Smooth muscle cell (in vitro differentiated cells): ENCODE results near the gene SERPINB5. TPM values are rescaled to one million over a fixed set of nuclear protein-coding genes. Genes with fewer than 3 reads are reported as not detected.

Experiments used
- DNase-seq: peaks from one replicate; lab custom pipeline; 2025; ENCODE audit not compliant: unreplicated experiment; lab: John Stamatoyannopoulos, UW
- H2AFZ ChIP-seq: fragments of 200-600 bp; sonication (generic); 2 replicates; pipeline ENCODE4 v1.6.0; 2016; ENCODE audit warnings: antibody characterized with exemption, low read depth, mild to moderate bottlenecking
- H3F3A ChIP-seq: fragments of 200-600 bp; sonication (generic); 2 replicates; pipeline ENCODE4 v1.6.0; 2017; ENCODE audit warnings: antibody characterized with exemption, low read depth
- H3K27ac ChIP-seq: fragments of 200-600 bp; sonication (generic); 2 replicates; pipeline ENCODE4 v1.5.1; 2016; ENCODE audit warnings: low read depth, mild to moderate bottlenecking
- H3K27me3 ChIP-seq: fragments of 200-600 bp; sonication (generic); 2 replicates; pipeline ENCODE4 v1.6.1; 2016; ENCODE audit warnings: low read depth, mild to moderate bottlenecking
- H3K36me3 ChIP-seq: fragments of 200-600 bp; sonication (generic); 2 replicates; pipeline ENCODE4 v1.5.1; 2016; ENCODE audit warnings: low read depth
- H3K4me1 ChIP-seq: fragments of 200-600 bp; sonication (generic); 2 replicates; pipeline ENCODE4 v1.5.1; 2016; ENCODE audit warnings: low read depth
- H3K4me2 ChIP-seq: fragments of 200-600 bp; sonication (generic); 2 replicates; pipeline ENCODE4 v1.6.0; 2016; ENCODE audit warnings: mild to moderate bottlenecking
- H3K4me3 ChIP-seq: fragments of 200-600 bp; sonication (generic); 2 replicates; pipeline ENCODE4 v1.5.1; 2016; ENCODE audit warnings: mild to moderate bottlenecking
- H3K79me2 ChIP-seq: fragments of 200-600 bp; sonication (generic); 2 replicates; pipeline ENCODE4 v1.6.0; 2016; ENCODE audit warnings: low read depth, mild to moderate bottlenecking
- H3K9ac ChIP-seq: fragments of 200-600 bp; sonication (generic); 2 replicates; pipeline ENCODE4 v1.6.0; 2016; ENCODE audit warnings: low read depth
- H3K9me3 ChIP-seq: fragments of 200-600 bp; sonication (generic); replicated peaks from 2 replicates; pipeline ENCODE4 v1.5.1; 2016; ENCODE audit warnings: low read depth
- H4K20me1 ChIP-seq: fragments of 200-600 bp; sonication (generic); 2 replicates; pipeline ENCODE4 v1.6.0; 2016; ENCODE audit warnings: low read depth
- CTCF ChIP-seq: fragments of 200-600 bp; sonication (generic); IDR thresholded peaks from 2 replicates; pipeline ENCODE4 v1.5.1; 2017; ENCODE audit warnings: borderline replicate concordance, mild to moderate bottlenecking, antibody characterized with exemption; ENCODE audit not compliant: insufficient read depth, poor library complexity, severe bottlenecking
- WGBS: methylation state at CpG from one replicate; pipeline ENCODE4 v1.1.7; 2016; ENCODE audit warnings: low lambda C conversion rate; 5-methylcytosine and 5-hydroxymethylcytosine counted together
- polyA plus RNA-seq: library from polyadenylated mRNA; unstranded; fragments of >200 nt; fragmentation: Nextera tagmentation; extraction: Ambion mirVana; gene quantifications from 2 replicates; pipeline ENCODE4 v1.2.1, GENCODE V29; 2016
- total RNA-seq: library from RNA; depleted of rRNA; stranded (reverse); fragments of >200 nt; gene quantifications from 2 replicates; pipeline ENCODE4 v1.2.3, GENCODE V29; 2014

SERPINB5 gene
- total and polyA plus RNA-seq, 2 experiments from 2014 or later = 7.6 to 26.8 TPM

GRCh38 chr18:63551769-63552168 is 75.0 kb downstream of the SERPINB5 start:
- TF ChIP-seq CTCF = no peak
- Histone ChIP-seq H3K36me3 (no peaks in the 10 kb centered on the region), H3K79me2 (no peaks in the 10 kb centered on the region), H3K4me1 (peaks cover 3% of the 10 kb centered on the region), H3F3A (peaks cover 9% of the 10 kb centered on the region), H3K9me3 (no peaks in the 10 kb centered on the region), H3K4me2 (no peak overlapping the region), H3K9ac (no peak overlapping the region), H3K27me3 (no peaks in the 10 kb centered on the region), H3K27ac (no peak overlapping the region), H3K4me3 (no peak overlapping the region), H2AFZ (no peak overlapping the region), H4K20me1 (no peaks in the 10 kb centered on the region)
- no peak for DNase-seq
- 86% methylated on average over 3 of the region's 3 CpGs for WGBS

- Histone ChIP-seq H3K4me2 (peak overlapping the region; percentile 60), H3K9me3 (no peaks in the 10 kb centered on the region), H3K9ac (no peak overlapping the region), H3F3A (peaks cover 9% of the 10 kb centered on the region), H3K79me2 (no peaks in the 10 kb centered on the region), H4K20me1 (no peaks in the 10 kb centered on the region), H3K4me1 (peaks cover 3% of the 10 kb centered on the region), H2AFZ (peak overlapping the region; percentile 1), H3K36me3 (no peaks in the 10 kb centered on the region), H3K4me3 (no peak overlapping the region), H3K27me3 (no peaks in the 10 kb centered on the region), H3K27ac (peak overlapping the region; percentile 62)
- 94% methylated on average over 2 of the region's 2 CpGs for WGBS
- no peak for DNase-seq
- no peak for TF ChIP-seq CTCF
These were observed 75.8 kb downstream of the SERPINB5 start for GRCh38 chr18:63552581-63552980.

DNA sequence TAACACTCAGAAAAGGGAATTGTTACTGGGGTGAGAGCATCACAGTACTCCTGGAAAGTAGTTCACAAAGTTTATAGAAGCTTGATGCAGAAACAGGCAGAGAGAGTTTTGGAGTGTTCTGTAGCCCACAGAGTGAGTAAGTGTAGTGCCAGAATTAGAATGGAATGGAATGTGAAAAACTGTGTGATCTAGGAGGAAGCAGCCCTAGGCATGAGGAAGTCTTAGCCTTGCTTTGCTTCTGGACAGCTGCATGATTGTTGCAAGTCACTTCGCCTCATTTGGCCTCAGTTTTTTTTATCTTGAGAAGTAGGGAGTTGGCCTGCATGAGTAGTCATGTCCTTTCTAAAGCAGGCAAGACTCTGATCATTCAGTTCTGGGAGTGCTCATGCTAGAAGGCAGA is 76.3 kb downstream of the SERPINB5 start:
- no peaks in the 10 kb centered on the region for H3K36me3 ChIP-seq
- H3K27me3 ChIP-seq = no peaks in the 10 kb centered on the region
- no peak overlapping the region for H3K4me3 ChIP-seq
- H3F3A ChIP-seq = peaks cover 9% of the 10 kb centered on the region
- TF ChIP-seq CTCF = no peak
- H3K4me2 ChIP-seq = peak overlapping the region; percentile 60
- WGBS = 0% methylated on average over 1 of the region's 1 CpG
- H3K4me1 ChIP-seq = peaks cover 3% of the 10 kb centered on the region
- no peaks in the 10 kb centered on the region for H3K9me3 ChIP-seq
- H3K27ac ChIP-seq = peak overlapping the region; percentile 62
- H3K79me2 ChIP-seq = no peaks in the 10 kb centered on the region
- no peak overlapping the region for H3K9ac ChIP-seq
- H4K20me1 ChIP-seq = no peaks in the 10 kb centered on the region
- H2AFZ ChIP-seq = peak overlapping the region; percentile 1
- no peak for DNase-seq

Other genes with a start within 250 kb of the SERPINB5 start
- 0.85 and 0.94 TPM in 2 replicates for gene BCL2, start 157.2 kb upstream of the SERPINB5 start, total RNA-seq
- gene BCL2, start 157.2 kb upstream of the SERPINB5 start, polyA plus RNA-seq = 0.50 TPM in 1 of 2 replicates, not detected in the other
- 33.3 and 34.5 TPM in 2 replicates for gene KDSR, start 109.8 kb upstream of the SERPINB5 start, total RNA-seq
- 39.2 and 47.4 TPM in 2 replicates for gene KDSR, start 109.8 kb upstream of the SERPINB5 start, polyA plus RNA-seq
- 37.4 and 41.5 TPM in 2 replicates for gene VPS4B, start 54.5 kb upstream of the SERPINB5 start, total RNA-seq
- gene VPS4B, start 54.5 kb upstream of the SERPINB5 start, polyA plus RNA-seq = 21.3 and 32.9 TPM in 2 replicates
- 16.4 and 17.0 TPM in 2 replicates for gene SERPINB12, start 65.4 kb downstream of the SERPINB5 start, total RNA-seq
- 0.27 and 1.3 TPM in 2 replicates for gene SERPINB12, start 65.4 kb downstream of the SERPINB5 start, polyA plus RNA-seq
- gene SERPINB13, start 110.4 kb downstream of the SERPINB5 start, total RNA-seq = 103 and 107 TPM in 2 replicates
- 12.5 and 18.6 TPM in 2 replicates for gene SERPINB13, start 110.4 kb downstream of the SERPINB5 start, polyA plus RNA-seq
- 11.1 and 14.8 TPM in 2 replicates for gene SERPINB4, start 167.3 kb downstream of the SERPINB5 start, total RNA-seq
- gene SERPINB4, start 167.3 kb downstream of the SERPINB5 start, polyA plus RNA-seq = 0.46 and 1.7 TPM in 2 replicates
- gene SERPINB3, start 184.9 kb downstream of the SERPINB5 start, total RNA-seq = 142 and 148 TPM in 2 replicates
- gene SERPINB3, start 184.9 kb downstream of the SERPINB5 start, polyA plus RNA-seq = 17.5 and 44.0 TPM in 2 replicates
- 1.1 and 1.4 TPM in 2 replicates for gene SERPINB11, start 226.0 kb downstream of the SERPINB5 start, total RNA-seq
- gene SERPINB11, start 226.0 kb downstream of the SERPINB5 start, polyA plus RNA-seq = 0.25 TPM in 1 of 2 replicates, not detected in the other